GM19025 (cell line): ENCODE data around the gene FNDC3B.

Experiments
- ATAC-seq: cut with Tn5 transposase; IDR thresholded peaks from one replicate; pipeline ENCODE4 v1.9.1; 2021; ENCODE audit warnings: mild to moderate bottlenecking, low read depth, moderate library complexity; ENCODE audit not compliant: unreplicated experiment

The FNDC3B gene

GRCh38 chr3:172146349-172146748, 107.0 kb downstream of the FNDC3B start:
- no peak for ATAC-seq

GRCh38 chr3:172147113-172147818, 107.9 kb downstream of the FNDC3B start:
- ATAC-seq: no peak

GRCh38 chr3:172148241-172148640, 108.9 kb downstream of the FNDC3B start:
- no peak for ATAC-seq

GRCh38 chr3:172148702-172149565, 109.6 kb downstream of the FNDC3B start:
- no peak for ATAC-seq

- no peak for ATAC-seq
These were observed 110.9 kb downstream of the FNDC3B start for GRCh38 chr3:172150268-172150667.

- ATAC-seq: no peak
These were observed 111.7 kb downstream of the FNDC3B start for GRCh38 chr3:172150913-172151650.

- no peak for ATAC-seq
These were observed 112.6 kb downstream of the FNDC3B start for GRCh38 chr3:172151651-172152649.

- no peak for ATAC-seq
These were observed 113.5 kb downstream of the FNDC3B start for GRCh38 chr3:172152874-172153273.

- no peak for ATAC-seq
These were observed 114.0 kb downstream of the FNDC3B start for GRCh38 chr3:172153335-172153861.

GRCh38 chr3:172154768-172155664, 115.6 kb downstream of the FNDC3B start:
- ATAC-seq: peak; percentile 70

- no peak for ATAC-seq
These were observed 116.7 kb downstream of the FNDC3B start for GRCh38 chr3:172155897-172156585.

GRCh38 chr3:172156586-172156955, 117.2 kb downstream of the FNDC3B start:
- no peak for ATAC-seq

GRCh38 chr3:172157564-172158258, 118.3 kb downstream of the FNDC3B start:
- ATAC-seq: no peak

- no peak for ATAC-seq
These were observed 119.4 kb downstream of the FNDC3B start for GRCh38 chr3:172158741-172159140.

- ATAC-seq: no peak
These were observed 120.0 kb downstream of the FNDC3B start for GRCh38 chr3:172159376-172159775.

GRCh38 chr3:172159962-172160538, 120.7 kb downstream of the FNDC3B start:
- ATAC-seq: no peak

- ATAC-seq: no peak
These were observed 121.9 kb downstream of the FNDC3B start for GRCh38 chr3:172161133-172161789.
